ENCODE results near the gene TBC1D22B. TPM values are rescaled to one million over a fixed set of nuclear protein-coding genes. Genes with fewer than 3 reads are reported as not detected.

TBC1D22B gene
- total and polyA plus RNA-seq, 2 experiments from 2014 or later: 5.0 to 8.3 TPM

GRCh38 chr6:37283268-37283667, 25.7 kb downstream of the TBC1D22B start:
- no peaks in the 10 kb centered on the region for H4K20me1 ChIP-seq (ENCODE audit: insufficient read depth)
- H2AFZ ChIP-seq: no peak overlapping the region
- H3F3A ChIP-seq (ENCODE audit: insufficient read depth): peaks cover 7% of the 10 kb centered on the region
- DNase-seq: peak; percentile 17
- no peak overlapping the region for H3K4me2 ChIP-seq (ENCODE audit: unreplicated experiment)
- H3K9me2 ChIP-seq (ENCODE audit: insufficient read depth): no peaks in the 10 kb centered on the region
- H3K9me3 ChIP-seq (ENCODE audit: low read depth): no peaks in the 10 kb centered on the region
- no peak overlapping the region for H3K4me3 ChIP-seq
- H3K27me3 ChIP-seq (replicated peaks; ENCODE audit: insufficient read depth): no peaks in the 10 kb centered on the region
- H3K79me2 ChIP-seq (ENCODE audit: insufficient read depth): peaks cover 20% of the 10 kb centered on the region
- H3K27ac ChIP-seq: peak overlapping the region; percentile 37
- WGBS, 2 experiments (ENCODE audit: low coverage in 1 of 2, low lambda C conversion rate in 2 of 2, missing lambda C conversion rate in 2 of 2): 51 to 54% methylated on average over 3 of the region's 3 CpGs
- H3K36me3 ChIP-seq (ENCODE audit: low read depth): peaks cover 35% of the 10 kb centered on the region
- TF ChIP-seq EZH2phosphoT487 (IDR thresholded peaks at IDR 0.05; ENCODE audit: insufficient read depth, low read depth) (no peak), EZH2 (IDR thresholded peaks at IDR 0.05; ENCODE audit: insufficient read depth, poor library complexity, severe bottlenecking) (no peak)
- no peak overlapping the region for H3K9ac ChIP-seq
- H3K4me1 ChIP-seq (ENCODE audit: insufficient read depth): peaks cover 24% of the 10 kb centered on the region
- in situ Hi-C loops (cut with MboI): no loop called here

- peaks cover 16% of the 10 kb centered on the region for H3K79me2 ChIP-seq (ENCODE audit: insufficient read depth)
- H3K4me1 ChIP-seq (ENCODE audit: insufficient read depth): peaks cover 24% of the 10 kb centered on the region
- H3F3A ChIP-seq (ENCODE audit: insufficient read depth): peaks cover 7% of the 10 kb centered on the region
- peak overlapping the region; percentile 37 for H3K27ac ChIP-seq
- TF ChIP-seq EZH2 (IDR thresholded peaks at IDR 0.05; ENCODE audit: insufficient read depth, poor library complexity, severe bottlenecking): no peak
- no peak for TF ChIP-seq EZH2phosphoT487 (IDR thresholded peaks at IDR 0.05; ENCODE audit: insufficient read depth, low read depth)
- no peaks in the 10 kb centered on the region for H3K9me3 ChIP-seq (ENCODE audit: low read depth)
- H3K27me3 ChIP-seq (replicated peaks; ENCODE audit: insufficient read depth): no peaks in the 10 kb centered on the region
- H4K20me1 ChIP-seq (ENCODE audit: insufficient read depth): no peaks in the 10 kb centered on the region
- no peaks in the 10 kb centered on the region for H3K9me2 ChIP-seq (ENCODE audit: insufficient read depth)
- DNase-seq: peak; percentile 61
- in situ Hi-C loops (cut with MboI): no loop called here
- H3K36me3 ChIP-seq (ENCODE audit: low read depth): peaks cover 37% of the 10 kb centered on the region
- 25 to 33% methylated on average over 3 of the region's 3 CpGs for WGBS, 2 experiments (ENCODE audit: low coverage in 1 of 2, low lambda C conversion rate in 2 of 2, missing lambda C conversion rate in 2 of 2)
- H3K9ac ChIP-seq: 0 out of 2 replicates have a peak overlapping the region, but pooled peaks have one; percentile 2
- no peak overlapping the region for H2AFZ ChIP-seq
- H3K4me3 ChIP-seq: no peak overlapping the region
- no peak overlapping the region for H3K4me2 ChIP-seq (ENCODE audit: unreplicated experiment)
Observed at GRCh38 chr6:37283671-37284151, 26.1 kb downstream of the TBC1D22B start.

DNA sequence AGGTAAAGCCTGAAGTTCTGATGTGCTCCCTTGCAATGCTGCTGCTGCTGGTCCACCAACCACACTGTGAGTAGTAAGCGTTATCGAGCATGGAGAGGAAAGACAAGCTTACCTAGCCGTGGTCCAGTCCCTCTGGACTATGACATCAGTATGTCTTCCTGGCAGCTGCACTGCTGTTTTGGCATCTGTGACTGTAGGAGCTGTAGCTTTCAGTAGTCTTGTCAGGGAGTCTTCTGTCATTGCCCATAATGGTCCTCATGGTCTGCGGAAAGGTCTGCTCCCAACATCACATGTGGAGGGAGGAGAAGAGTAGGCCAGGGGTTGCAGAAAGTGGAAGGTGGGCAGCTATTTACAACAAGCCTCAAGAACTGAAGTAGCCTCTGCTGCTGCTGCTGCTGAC, 27.2 kb downstream of the TBC1D22B start:
- 85 to 88% methylated on average over 4 of the region's 4 CpGs for WGBS, 2 experiments (ENCODE audit: low coverage in 1 of 2, low lambda C conversion rate in 2 of 2, missing lambda C conversion rate in 2 of 2)
- H3K9me3 ChIP-seq (ENCODE audit: low read depth): no peaks in the 10 kb centered on the region
- H3K36me3 ChIP-seq (ENCODE audit: low read depth): peaks cover 37% of the 10 kb centered on the region
- no peak overlapping the region for H3K4me3 ChIP-seq
- in situ Hi-C loops (cut with MboI): no loop called here
- no peak overlapping the region for H3K9ac ChIP-seq
- no peaks in the 10 kb centered on the region for H3K9me2 ChIP-seq (ENCODE audit: insufficient read depth)
- H3K27ac ChIP-seq: no peak overlapping the region
- no peaks in the 10 kb centered on the region for H3F3A ChIP-seq (ENCODE audit: insufficient read depth)
- H3K4me1 ChIP-seq (ENCODE audit: insufficient read depth): peaks cover 17% of the 10 kb centered on the region
- no peak overlapping the region for H3K4me2 ChIP-seq (ENCODE audit: unreplicated experiment)
- peaks cover 12% of the 10 kb centered on the region for H3K79me2 ChIP-seq (ENCODE audit: insufficient read depth)
- no peak for DNase-seq
- no peak overlapping the region for H2AFZ ChIP-seq
- TF ChIP-seq EZH2phosphoT487 (IDR thresholded peaks at IDR 0.05; ENCODE audit: insufficient read depth, low read depth): no peak
- TF ChIP-seq EZH2 (IDR thresholded peaks at IDR 0.05; ENCODE audit: insufficient read depth, poor library complexity, severe bottlenecking): no peak
- no peaks in the 10 kb centered on the region for H3K27me3 ChIP-seq (replicated peaks; ENCODE audit: insufficient read depth)
- no peaks in the 10 kb centered on the region for H4K20me1 ChIP-seq (ENCODE audit: insufficient read depth)

DNA sequence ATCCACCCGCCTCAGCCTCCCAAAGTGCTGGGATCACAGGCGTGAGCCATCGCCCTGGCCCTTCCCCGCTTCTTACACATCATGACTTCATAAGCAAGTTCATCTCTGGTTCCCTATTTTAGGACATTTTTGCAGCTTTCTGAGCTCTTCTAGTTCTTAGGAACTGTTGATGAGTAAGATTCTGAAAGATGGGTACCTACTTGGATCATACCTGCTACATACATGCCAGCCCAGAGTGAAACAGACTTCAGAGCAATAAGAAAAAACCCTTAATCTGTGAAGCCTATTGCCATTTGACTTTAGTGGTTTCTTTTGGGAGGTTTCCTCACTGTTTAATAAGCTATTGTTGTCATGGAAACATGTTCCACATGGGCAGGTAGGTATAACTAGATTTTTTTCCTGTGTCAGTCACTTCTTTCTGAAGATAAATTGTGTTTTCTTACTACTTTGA, 28.3 kb downstream of the TBC1D22B start:
- H3K9ac ChIP-seq: no peak overlapping the region
- no peaks in the 10 kb centered on the region for H3K9me2 ChIP-seq (ENCODE audit: insufficient read depth)
- in situ Hi-C loops (cut with MboI): no loop called here
- no peaks in the 10 kb centered on the region for H3F3A ChIP-seq (ENCODE audit: insufficient read depth)
- H3K4me3 ChIP-seq: no peak overlapping the region
- no peaks in the 10 kb centered on the region for H3K27me3 ChIP-seq (replicated peaks; ENCODE audit: insufficient read depth)
- H3K4me1 ChIP-seq (ENCODE audit: insufficient read depth): peaks cover 11% of the 10 kb centered on the region; the same call in 1 of the 2 replicates
- TF ChIP-seq EZH2phosphoT487 (IDR thresholded peaks at IDR 0.05; ENCODE audit: insufficient read depth, low read depth): no peak
- H3K4me2 ChIP-seq (ENCODE audit: unreplicated experiment): no peak overlapping the region
- H3K36me3 ChIP-seq (ENCODE audit: low read depth): peaks cover 42% of the 10 kb centered on the region
- no peak overlapping the region for H3K27ac ChIP-seq
- no peak overlapping the region for H2AFZ ChIP-seq
- H4K20me1 ChIP-seq (ENCODE audit: insufficient read depth): no peaks in the 10 kb centered on the region; the same call in 1 of the 2 replicates
- H3K9me3 ChIP-seq (ENCODE audit: low read depth): no peaks in the 10 kb centered on the region
- DNase-seq: no peak
- peaks cover 7% of the 10 kb centered on the region for H3K79me2 ChIP-seq (ENCODE audit: insufficient read depth)
- WGBS, 2 experiments (ENCODE audit: low coverage in 1 of 2, low lambda C conversion rate in 2 of 2, missing lambda C conversion rate in 2 of 2): 94 to 99% methylated on average over 4 of the region's 4 CpGs
